Large intestine (tissue), 3 donors: ENCODE data around the gene PITPNB. TPM values are rescaled to one million over a fixed set of nuclear protein-coding genes. Genes with fewer than 3 reads are reported as not detected.

Source experiments
- DNase-seq, 2 donors: peaks; one replicate each; pipeline versions ENCODE4 v3.0.0 to v3.0.0-alpha.2; 2013
- H3K27ac ChIP-seq: one replicate; pipeline ENCODE4 v1.5.1; 2013; ENCODE audit warnings: low read length
- H3K27me3 ChIP-seq: 2 replicates; pipeline ENCODE4 v1.6.1; 2013; ENCODE audit warnings: low read length; ENCODE audit not compliant: control insufficient read depth, insufficient read depth
- H3K36me3 ChIP-seq: 2 replicates; pipeline ENCODE4 v1.6.1; 2013; ENCODE audit warnings: low read length; ENCODE audit not compliant: control insufficient read depth, insufficient read depth
- H3K4me1 ChIP-seq: one replicate; pipeline ENCODE4 v1.6.1; 2013; ENCODE audit warnings: low read length; ENCODE audit not compliant: control insufficient read depth, insufficient read depth
- H3K4me3 ChIP-seq: one replicate; pipeline ENCODE4 v1.5.1; 2013; ENCODE audit warnings: low read length
- H3K9me3 ChIP-seq: one replicate; pipeline ENCODE4 v1.6.1; 2013; ENCODE audit warnings: mild to moderate bottlenecking, low read depth, low read length, moderate library complexity; ENCODE audit not compliant: control insufficient read depth
- WGBS: methylation state at CpG from one replicate; pipeline ENCODE4 v1.1.5; 2013; ENCODE audit warnings: low lambda C conversion rate; ENCODE audit not compliant: insufficient coverage; 5-methylcytosine and 5-hydroxymethylcytosine counted together
- polyA plus RNA-seq: library from polyadenylated mRNA; unstranded; fragments of 120-200 nt; gene quantifications from one replicate; pipeline ENCODE4 v1.2.1, GENCODE V29; 2013

Gene PITPNB
- polyA plus RNA-seq, 1 donor = 53.4 TPM

DNA sequence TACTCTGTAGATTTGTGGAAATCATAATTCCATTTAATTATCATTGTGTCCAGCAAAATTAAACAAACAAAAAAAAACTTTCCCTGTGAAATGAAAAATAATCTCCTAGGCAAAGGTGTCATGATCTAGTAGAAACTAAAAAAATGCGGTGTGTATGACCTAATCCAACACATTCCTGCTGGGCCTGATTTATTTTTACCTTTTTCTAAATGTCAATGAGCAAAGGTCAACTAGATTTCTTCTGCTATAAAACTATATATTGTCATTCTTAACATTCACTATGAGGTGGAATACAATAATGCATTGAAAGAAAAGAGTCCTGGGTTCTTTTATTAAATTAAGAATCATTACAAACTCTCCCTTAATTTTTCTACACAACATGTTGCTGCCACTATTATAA lies 60.4 kb downstream of the PITPNB start:
- H3K36me3 ChIP-seq = peaks cover 35% of the 10 kb centered on the region
- peak in 1 of 2 donors; percentile 54 for DNase-seq
- peaks cover 50% of the 10 kb centered on the region for H3K4me1 ChIP-seq
- no peaks in the 10 kb centered on the region for H3K9me3 ChIP-seq
- peak overlapping the region; percentile 66 for H3K27ac ChIP-seq
- H3K27me3 ChIP-seq = no peaks in the 10 kb centered on the region
- 33% methylated on average over 1 of the region's 1 CpG for WGBS
- H3K4me3 ChIP-seq = no peak overlapping the region

DNA sequence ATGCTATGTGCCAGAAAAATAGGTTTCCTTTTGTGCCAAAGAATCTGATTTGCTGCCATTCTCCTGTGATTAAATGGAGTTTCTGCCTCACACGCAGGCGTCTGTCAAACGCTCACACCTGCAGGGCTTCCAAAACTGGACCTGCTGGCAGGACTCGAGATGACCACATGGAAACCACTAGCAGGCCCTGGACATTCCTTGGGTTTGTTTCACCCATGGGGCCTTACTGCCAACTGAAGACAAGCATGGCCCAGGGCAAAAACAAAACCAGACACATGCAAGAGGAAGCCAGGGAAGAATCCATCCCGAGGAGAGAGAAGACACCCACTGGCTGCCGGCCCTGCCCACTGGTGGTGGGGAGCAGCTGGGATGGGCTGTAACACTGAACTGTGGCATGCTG lies 61.6 kb downstream of the PITPNB start:
- Histone ChIP-seq H3K4me3 (no peak overlapping the region), H3K27ac (peak overlapping the region; percentile 86), H3K9me3 (no peaks in the 10 kb centered on the region), H3K36me3 (peaks cover 41% of the 10 kb centered on the region), H3K27me3 (no peaks in the 10 kb centered on the region), H3K4me1 (peaks cover 40% of the 10 kb centered on the region)
- no peak for DNase-seq
- no CpG with 5 or more reads among the region's 6 CpGs for WGBS

DNA sequence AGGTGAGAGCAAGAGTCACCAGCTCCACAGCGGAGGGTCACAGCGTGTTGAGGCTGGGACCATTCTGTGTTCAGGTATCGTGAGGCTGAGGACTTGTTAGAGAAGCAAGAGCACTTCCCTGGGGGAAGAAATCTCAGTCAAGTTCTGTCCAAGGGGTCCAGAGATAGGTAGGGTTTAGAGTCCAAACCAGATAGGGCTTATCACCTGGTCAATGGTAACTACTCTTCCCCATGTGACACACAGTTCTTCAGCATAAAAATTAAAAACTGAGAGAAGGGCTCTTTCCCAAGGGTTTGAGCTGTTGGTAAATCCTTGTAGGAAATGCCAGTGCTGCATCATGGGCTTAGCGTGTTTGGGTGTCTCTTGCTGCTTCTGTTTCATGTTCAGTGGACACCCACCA lies 62.7 kb downstream of the PITPNB start:
- Histone ChIP-seq H3K9me3 (no peaks in the 10 kb centered on the region), H3K4me3 (no peak overlapping the region), H3K36me3 (peaks cover 47% of the 10 kb centered on the region), H3K4me1 (peaks cover 40% of the 10 kb centered on the region), H3K27ac (peak overlapping the region; percentile 86), H3K27me3 (no peaks in the 10 kb centered on the region)
- WGBS = no CpG with 5 or more reads among the region's 4 CpGs
- peak; percentile 63 to 76 for DNase-seq

DNA sequence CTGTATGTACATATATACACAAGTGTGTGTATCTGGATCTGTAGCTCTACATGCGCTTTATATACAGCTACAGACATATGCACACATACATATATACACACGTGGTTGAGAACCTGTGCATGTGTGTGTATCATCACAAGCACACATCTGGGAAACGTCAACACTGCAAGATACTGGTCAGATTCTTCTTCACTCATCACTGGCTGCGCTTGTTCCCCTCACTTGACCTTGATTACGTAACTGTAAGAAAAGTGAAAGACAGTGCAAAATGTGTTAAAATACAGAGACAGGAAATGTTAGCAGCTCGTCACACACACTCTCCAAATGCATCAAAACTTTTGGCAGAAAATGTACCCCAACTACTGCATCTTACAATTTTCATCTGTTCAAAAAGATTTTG lies 65.6 kb downstream of the PITPNB start:
- Histone ChIP-seq H3K27ac (no peak overlapping the region), H3K9me3 (no peaks in the 10 kb centered on the region), H3K4me1 (peaks cover 29% of the 10 kb centered on the region), H3K4me3 (no peak overlapping the region), H3K27me3 (no peaks in the 10 kb centered on the region), H3K36me3 (peaks cover 58% of the 10 kb centered on the region)
- WGBS = 100% methylated on average over 1 of the region's 6 CpGs
- DNase-seq = no peak

DNA sequence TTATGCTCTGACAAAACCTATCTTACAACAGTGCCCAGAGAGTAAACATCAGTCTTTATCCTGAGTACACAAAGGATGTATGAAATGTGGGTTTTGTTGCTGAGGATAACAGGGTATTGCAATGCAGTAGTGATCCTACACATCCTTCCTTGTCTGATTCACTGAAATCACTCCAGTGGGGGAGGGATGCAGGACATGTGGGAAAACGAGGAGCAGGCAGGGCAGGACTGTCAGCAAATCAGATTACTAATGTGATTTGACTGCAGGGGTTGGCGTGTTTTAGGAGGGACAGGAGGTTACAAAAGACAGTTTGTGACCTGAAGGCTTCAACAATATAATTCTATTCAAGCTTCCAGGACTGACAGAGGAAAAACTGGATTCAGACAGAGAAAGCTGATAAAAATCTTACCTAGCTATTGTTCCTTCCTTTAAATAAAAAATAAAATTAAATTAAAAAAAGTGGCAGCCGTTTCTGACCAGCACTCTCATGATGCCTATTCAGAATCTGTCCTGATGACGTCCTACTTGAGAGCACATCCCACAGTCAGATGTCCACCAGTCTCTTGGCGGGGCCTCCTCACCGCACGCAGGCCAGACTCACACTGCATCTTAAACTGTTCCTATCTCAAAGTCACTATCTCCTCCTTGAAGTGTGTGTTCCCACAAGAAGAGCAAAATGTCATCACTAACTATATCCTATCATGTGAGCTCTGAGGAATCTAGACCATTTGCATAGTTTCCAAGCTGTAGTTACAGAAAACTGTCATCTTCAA lies 66.9 kb downstream of the PITPNB start:
- Histone ChIP-seq H3K4me3 (no peak overlapping the region), H3K36me3 (peaks cover 57% of the 10 kb centered on the region)
- WGBS = no CpG with 5 or more reads among the region's 7 CpGs

DNA sequence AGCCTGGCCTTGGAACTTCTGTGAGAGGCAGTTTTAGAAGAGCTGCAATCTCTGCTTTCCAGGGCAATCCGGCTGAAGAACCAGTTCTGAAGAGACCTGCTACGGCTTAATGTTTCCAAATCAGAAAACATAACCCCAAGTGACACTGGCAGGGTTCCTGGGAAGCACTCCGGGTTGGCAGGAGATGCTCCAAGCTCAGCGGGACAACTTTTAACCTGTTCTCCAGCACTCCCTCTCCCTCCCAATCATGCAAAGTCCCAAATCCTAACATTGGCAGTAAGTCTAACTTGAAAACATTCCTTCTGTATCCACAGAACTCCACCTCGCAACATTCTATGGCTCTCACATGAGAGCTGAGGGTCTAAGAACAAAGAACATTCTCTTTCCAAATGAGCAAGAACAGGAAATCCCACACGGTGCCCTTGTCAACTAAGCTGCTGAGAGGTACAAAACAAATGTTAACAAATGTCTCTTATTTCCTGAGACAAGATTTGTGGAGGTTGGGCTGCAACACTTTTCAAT lies 69.0 kb downstream of the PITPNB start:
- no peaks in the 10 kb centered on the region for H3K27me3 ChIP-seq
- DNase-seq = no peak
- no peaks in the 10 kb centered on the region for H3K9me3 ChIP-seq
- WGBS = 76% methylated on average over 2 of the region's 6 CpGs
- H3K27ac ChIP-seq = no peak overlapping the region
- H3K36me3 ChIP-seq = peaks cover 40% of the 10 kb centered on the region
- no peak overlapping the region for H3K4me3 ChIP-seq
- H3K4me1 ChIP-seq = peaks cover 3% of the 10 kb centered on the region

More for the DNA sequence above, 66.9 kb downstream of the PITPNB start:
- H3K9me3 ChIP-seq = no peaks in the 10 kb centered on the region
- peaks cover 20% of the 10 kb centered on the region for H3K4me1 ChIP-seq
- H3K27me3 ChIP-seq = no peaks in the 10 kb centered on the region
- DNase-seq = no peak
- H3K27ac ChIP-seq = no peak overlapping the region

DNA sequence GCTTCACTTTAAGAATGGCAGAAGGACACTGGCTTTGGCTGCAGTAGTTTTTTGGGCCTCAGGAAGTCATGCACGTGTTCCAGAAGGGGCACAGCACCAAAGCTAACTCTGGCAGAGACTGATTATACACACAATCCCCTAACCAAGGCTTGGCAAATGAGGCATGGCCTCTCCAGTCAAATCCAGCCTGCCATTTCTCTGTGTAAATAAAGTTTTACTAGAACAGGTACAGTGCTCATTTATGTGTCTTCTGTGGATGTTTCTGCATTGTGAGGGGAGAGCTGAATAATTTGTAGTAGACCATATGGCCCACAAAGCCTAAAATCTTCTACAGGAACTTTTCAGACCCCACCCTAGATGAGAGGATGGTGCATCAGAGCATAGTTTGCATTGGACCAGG lies 71.1 kb downstream of the PITPNB start:
- Histone ChIP-seq H3K36me3 (peaks cover 34% of the 10 kb centered on the region), H3K27ac (no peak overlapping the region), H3K9me3 (no peaks in the 10 kb centered on the region), H3K4me1 (peaks cover 7% of the 10 kb centered on the region), H3K4me3 (no peak overlapping the region), H3K27me3 (no peaks in the 10 kb centered on the region)
- DNase-seq = no peak
- 100% methylated on average over 1 of the region's 1 CpG for WGBS

DNA sequence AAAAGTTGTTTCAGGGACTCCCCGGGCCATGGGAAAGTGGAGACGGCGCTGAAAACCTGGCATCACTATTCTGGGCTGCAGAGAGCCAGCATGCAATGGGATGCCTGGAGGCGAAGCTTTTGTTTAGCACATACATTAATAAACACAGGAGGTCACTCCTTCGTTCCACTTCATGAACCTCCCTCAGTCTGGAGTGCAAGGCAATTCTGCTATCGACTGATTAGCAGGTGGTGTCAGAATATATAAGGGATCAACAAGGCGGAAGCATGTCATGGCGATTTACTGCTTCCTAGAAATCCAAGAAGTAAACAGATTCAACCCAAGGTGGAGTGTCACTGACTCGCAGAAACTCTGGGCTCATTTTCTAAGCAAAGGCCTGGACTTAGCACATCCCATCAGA lies 72.1 kb downstream of the PITPNB start:
- Histone ChIP-seq H3K27ac (no peak overlapping the region), H3K9me3 (no peaks in the 10 kb centered on the region), H3K27me3 (no peaks in the 10 kb centered on the region), H3K4me3 (no peak overlapping the region), H3K36me3 (peaks cover 26% of the 10 kb centered on the region), H3K4me1 (peaks cover 9% of the 10 kb centered on the region)
- DNase-seq = no peak
- WGBS = no CpG with 5 or more reads among the region's 9 CpGs

DNA sequence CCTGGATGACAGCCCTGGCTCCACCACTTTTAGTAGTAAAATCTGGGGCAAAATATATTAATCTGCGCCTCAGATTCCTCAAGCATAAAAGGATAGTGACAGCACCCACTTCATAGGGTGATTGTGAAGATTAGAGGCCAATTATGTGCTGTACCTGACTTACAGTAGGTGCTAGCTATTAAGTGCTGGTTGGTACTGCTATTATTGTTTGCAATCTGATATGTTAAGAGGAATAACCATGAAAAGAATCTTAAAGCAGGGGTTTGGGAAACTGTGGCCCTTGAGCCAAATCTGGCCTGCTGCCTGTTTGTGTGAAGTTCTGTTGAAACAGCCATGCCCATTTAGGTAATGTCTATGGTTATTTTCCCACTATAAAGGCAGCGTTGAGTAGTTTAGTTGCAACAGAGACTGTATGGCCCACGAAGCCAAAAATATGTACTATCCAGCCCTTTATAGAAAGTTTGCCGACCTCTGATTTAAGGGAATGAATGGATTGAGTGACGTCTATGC lies 72.8 kb downstream of the PITPNB start:
- 92% methylated on average over 2 of the region's 5 CpGs for WGBS
- H3K4me1 ChIP-seq = peaks cover 9% of the 10 kb centered on the region
- H3K4me3 ChIP-seq = no peak overlapping the region
- peaks cover 20% of the 10 kb centered on the region for H3K36me3 ChIP-seq
- no peaks in the 10 kb centered on the region for H3K9me3 ChIP-seq
- H3K27me3 ChIP-seq = no peaks in the 10 kb centered on the region
- no peak overlapping the region for H3K27ac ChIP-seq
- DNase-seq = no peak

DNA sequence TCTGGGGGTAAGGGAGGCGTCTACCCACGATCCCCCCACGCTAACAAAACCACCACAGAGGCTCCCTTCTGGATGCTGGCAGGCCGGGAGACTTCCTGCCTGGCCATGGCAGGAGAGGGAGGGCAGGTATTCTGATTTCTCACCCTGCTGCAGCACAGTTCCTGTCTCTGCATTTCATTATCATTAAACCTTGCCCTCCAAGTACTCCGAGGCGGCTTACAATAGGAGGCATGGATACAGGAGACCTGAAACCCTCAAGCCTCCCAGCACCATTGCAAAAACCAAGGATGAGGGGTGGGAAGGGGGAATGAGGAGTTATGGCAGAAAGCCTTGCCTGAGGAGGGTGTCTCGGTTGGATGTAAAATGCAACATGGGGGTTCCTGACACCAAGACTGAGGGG lies 73.4 kb downstream of the PITPNB start:
- Histone ChIP-seq H3K9me3 (no peaks in the 10 kb centered on the region), H3K27ac (peak overlapping the region; percentile 12), H3K36me3 (peaks cover 15% of the 10 kb centered on the region), H3K27me3 (no peaks in the 10 kb centered on the region), H3K4me3 (no peak overlapping the region), H3K4me1 (peaks cover 9% of the 10 kb centered on the region)
- WGBS = no CpG with 5 or more reads among the region's 7 CpGs
- peak in 1 of 2 donors; percentile 53 for DNase-seq
